Cardiac fibroblast (primary cell): ENCODE data around the gene ASXL1.

ENCODE experiments used
- DNase-seq, 2 donors: peaks; one replicate each; pipeline versions ENCODE4 v3.0.0 to v3.0.0-alpha.2; 2010; ENCODE audit warnings: low read depth in 2 of 2
- H3K4me3 ChIP-seq, 2 donors: replicated peaks in 1 of 2; 1 replicate in 1 of 2; 2 replicates in 1 of 2; pipeline ENCODE4 v1.5.1; 2011; ENCODE audit warnings: low read depth in 2 of 2, low read length in 2 of 2, mild to moderate bottlenecking in 2 of 2, moderate library complexity in 1 of 2
- TF ChIP-seq, protein P1 (sequence below): IDR thresholded peaks from one replicate; pipeline ENCODE4 v1.5.1; 2011; ENCODE audit warnings: low read depth, mild to moderate bottlenecking, low read length, inconsistent platforms

Gene ASXL1

DNA sequence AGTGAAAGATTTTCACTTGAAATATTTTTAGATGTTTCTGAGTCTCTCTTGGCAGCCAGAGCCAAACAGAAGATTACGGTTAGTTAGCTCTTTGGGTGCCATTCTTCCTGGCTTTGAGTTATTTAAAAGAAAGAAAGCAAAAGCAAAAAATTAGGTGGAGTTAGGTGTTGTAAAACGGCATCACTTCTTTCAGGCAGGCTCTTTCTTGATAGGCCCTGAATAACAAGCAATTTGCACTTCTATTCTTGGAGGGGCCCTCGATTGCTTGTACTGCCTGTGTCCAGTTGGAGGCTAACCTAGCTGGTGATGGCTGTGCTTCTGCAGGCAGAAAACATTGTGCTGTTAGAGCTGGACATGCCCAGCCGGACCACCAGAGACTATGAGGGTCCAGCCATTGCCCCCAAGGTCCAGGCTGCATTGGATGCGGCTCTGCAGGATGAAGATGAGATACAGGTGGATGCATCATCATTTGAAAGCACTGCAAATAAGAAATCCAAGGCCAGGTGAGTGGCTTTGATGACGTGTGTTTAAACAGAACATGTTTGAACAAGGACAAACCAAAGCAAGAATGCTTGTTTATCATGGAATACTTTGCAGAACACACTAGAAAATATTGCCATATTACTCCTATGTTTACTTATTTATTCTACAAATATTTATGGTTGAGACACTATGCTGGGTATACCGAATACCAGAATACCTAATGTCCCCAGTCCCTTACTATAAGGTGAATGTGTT is 28.1 kb upstream of the ASXL1 start:
- H3K4me3 ChIP-seq: no peak overlapping the region
- no peak for DNase-seq

DNA sequence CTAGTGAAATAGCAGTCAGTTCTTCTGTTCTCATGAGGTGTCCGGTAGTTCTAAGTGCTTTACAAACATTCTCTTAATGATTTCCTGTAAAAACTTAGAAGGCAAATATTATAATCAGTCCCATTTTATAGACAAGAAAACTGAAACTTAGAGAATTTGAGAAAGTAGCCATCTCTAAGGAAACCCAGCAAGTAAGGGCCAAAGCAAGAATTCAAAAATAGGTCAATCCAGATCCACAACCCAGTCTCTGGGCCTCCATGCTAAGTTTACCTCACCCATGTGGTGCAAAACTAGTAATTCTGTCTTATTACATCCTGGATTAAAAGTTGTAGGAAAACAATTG is 27.6 kb upstream of the ASXL1 start:
- TF ChIP-seq, protein P1, sequence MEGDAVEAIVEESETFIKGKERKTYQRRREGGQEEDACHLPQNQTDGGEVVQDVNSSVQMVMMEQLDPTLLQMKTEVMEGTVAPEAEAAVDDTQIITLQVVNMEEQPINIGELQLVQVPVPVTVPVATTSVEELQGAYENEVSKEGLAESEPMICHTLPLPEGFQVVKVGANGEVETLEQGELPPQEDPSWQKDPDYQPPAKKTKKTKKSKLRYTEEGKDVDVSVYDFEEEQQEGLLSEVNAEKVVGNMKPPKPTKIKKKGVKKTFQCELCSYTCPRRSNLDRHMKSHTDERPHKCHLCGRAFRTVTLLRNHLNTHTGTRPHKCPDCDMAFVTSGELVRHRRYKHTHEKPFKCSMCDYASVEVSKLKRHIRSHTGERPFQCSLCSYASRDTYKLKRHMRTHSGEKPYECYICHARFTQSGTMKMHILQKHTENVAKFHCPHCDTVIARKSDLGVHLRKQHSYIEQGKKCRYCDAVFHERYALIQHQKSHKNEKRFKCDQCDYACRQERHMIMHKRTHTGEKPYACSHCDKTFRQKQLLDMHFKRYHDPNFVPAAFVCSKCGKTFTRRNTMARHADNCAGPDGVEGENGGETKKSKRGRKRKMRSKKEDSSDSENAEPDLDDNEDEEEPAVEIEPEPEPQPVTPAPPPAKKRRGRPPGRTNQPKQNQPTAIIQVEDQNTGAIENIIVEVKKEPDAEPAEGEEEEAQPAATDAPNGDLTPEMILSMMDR: no peak
- DNase-seq: no peak
- no peak overlapping the region for H3K4me3 ChIP-seq

More for the DNA sequence above, 28.1 kb upstream of the ASXL1 start:
- TF ChIP-seq, protein P1: no peak

DNA sequence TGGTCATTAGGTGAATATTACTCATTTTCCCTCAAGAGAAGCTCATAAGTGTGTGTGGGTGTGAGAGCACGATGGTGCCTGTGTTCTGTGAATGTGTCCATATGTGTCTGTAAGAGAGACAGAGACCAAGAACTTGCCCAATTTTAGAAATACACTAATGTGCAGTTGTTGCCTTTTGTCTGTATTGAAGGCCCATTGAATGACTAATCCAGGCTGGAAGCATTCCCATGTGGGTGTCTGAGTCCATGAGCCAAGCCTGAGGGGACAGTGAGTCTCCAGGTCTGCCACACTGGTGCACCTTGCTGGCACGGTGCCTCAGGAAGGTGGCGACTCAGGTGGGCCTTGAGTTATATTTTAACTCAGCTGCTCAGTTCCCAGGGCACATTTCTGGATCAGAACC is 25.5 kb upstream of the ASXL1 start:
- no peak overlapping the region for H3K4me3 ChIP-seq
- DNase-seq: peak; percentile 38 to 80
- TF ChIP-seq, protein P1: no peak

DNA sequence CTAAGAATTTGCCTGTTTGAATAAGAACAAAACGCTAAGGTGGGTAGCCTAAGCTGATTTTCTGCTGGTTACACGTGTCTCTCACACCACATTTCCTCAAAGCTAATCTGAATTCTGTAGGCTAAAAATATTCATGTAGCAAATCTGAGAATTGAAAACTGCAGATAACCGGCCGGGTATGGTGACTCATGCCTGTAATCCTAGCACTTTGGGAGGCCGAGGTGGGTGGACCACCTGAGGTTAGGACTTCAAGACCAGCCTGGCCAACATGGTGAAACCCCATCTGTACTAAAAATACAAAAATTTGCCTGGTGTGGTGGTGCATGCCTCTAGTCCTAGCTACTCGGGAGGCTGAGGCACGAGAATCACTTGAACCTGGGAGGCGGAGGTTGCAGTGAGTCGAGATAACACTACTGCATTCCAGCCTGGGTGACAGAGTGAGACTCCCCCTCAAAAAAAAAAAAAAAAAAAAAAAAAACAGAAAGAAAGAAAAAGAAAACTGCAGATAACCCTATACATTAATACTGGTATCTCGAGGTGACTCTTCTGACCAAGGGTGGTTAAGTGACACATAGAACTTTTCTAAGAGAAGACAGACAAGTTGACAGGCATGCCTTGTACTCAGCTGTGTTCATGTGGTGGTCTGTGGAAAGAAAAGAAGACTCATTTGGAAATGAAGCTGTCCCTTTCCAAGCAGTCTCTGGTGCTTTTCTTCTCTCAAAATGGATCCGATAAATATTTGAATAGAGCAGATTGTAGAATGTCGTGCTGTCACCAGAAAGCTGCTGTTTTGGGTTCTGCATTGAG is 24.7 kb upstream of the ASXL1 start:
- TF ChIP-seq, protein P1: no peak
- DNase-seq: no peak
- H3K4me3 ChIP-seq: no peak overlapping the region

DNA sequence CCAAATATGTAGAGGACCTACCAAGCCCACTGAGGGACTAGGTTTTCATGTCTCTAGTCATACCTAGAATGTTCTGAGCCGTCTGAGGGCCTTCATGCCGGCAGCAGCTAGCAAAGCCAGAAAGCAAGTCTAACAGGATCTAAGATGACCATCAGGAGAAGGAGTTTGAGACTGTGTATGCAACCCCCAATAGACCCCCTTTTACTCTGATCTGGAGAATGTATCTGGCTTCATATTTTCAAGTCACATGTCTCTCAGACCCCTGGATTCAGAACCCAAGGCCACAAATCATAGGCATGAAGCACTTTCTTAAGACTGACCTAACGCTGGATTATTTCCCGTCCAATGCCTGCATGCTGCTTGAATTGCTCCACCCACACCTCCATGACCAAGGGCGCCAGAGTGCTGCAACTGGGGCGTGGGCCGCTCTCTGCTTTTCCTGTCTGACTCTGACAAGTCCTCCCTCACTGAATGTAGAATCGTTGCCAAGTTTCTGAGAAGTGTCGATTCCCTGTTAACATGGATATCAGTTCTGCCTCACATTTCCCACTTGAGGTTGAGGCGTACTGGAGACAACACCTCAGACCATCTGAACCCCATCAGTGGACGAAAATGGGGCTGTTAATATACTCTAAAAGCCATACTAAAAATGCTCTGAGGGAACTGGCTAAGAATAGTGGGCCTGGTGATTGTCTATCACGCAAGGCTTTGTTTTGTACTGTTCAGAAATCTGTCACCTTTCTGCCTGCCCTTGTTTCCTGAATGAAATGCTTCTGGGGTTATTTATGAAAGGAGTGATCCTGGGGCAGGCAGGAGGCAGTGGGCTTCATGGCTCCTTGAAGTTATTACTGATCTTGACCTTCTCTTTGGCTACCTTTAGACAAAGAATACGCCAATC is 23.9 kb upstream of the ASXL1 start:
- TF ChIP-seq, protein P1: no peak
- DNase-seq: peak; percentile 67 to 78

DNA sequence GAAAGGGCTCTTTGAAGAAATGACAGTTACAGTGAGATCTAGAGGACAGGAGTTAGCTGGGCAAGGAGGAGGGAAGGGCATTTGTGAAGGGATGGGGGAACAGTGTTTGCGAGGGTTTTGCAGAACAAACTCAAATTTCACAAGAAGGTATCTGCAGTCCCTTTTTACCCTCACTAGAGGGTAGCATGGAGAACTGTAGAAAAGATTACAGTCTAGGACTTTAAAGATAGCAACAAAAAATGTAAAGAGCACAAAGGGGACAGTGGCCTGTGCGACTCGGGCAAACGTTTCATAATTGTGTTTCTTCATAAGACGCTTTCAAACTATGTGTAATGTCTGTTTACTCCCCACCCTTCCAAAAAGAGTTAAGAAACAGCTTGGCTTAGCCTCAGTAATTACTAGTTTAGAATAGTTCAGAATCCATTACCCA is 21.2 kb upstream of the ASXL1 start:
- no peak overlapping the region for H3K4me3 ChIP-seq
- TF ChIP-seq, protein P1: peak; percentile 62
- DNase-seq: peak; percentile 64 to 67

More for the DNA sequence above, 23.9 kb upstream of the ASXL1 start:
- H3K4me3 ChIP-seq: no peak overlapping the region
